Erythroblast (primary cell): Measurements from ENCODE around the gene PIP4K2B.

Source experiments
- GATA1 ChIP-seq: IDR thresholded peaks from 2 replicates; pipeline ENCODE4 v1.6.1; 2011; ENCODE audit warnings: low read depth, mild to moderate bottlenecking, control low read depth, low read length, moderate library complexity
- POLR2A ChIP-seq: IDR thresholded peaks from 2 replicates; pipeline ENCODE4 v1.6.1; 2011; ENCODE audit warnings: mild to moderate bottlenecking, low read length

- no peak for TF ChIP-seq POLR2A
- no peak for TF ChIP-seq GATA1
Measured at GRCh38 chr17:38732376-38733281, 66.7 kb downstream of the PIP4K2B start.
